ENCODE data around the gene GNAT3. TPM values are rescaled to one million over a fixed set of nuclear protein-coding genes. Genes with fewer than 3 reads are reported as not detected.
A peak's percentile ranks its signal among the peaks of the same experiment; 100 is the strongest.

The GNAT3 gene
- total RNA-seq, 4 donors from 2014 or later: not detected

DNA sequence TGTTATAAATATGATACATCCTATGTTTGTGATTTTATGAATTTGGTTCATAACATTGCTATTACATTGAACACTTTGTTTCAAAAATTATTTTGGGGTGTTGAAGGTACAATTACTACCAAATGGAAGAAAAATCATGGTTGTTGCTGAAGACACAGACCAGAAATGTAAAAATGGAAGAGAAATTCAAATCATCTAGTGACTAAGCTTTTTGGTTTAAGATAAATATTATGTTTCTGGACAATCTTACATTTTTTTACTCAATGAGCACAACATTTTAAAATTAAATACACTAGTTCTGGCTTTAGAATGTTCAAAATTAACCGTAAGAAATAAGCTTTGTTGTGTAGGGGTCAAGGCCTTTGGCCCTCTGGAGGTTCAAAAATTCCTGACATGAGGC, 82.7 kb downstream of the GNAT3 start:
- TF ChIP-seq, protein P1, sequence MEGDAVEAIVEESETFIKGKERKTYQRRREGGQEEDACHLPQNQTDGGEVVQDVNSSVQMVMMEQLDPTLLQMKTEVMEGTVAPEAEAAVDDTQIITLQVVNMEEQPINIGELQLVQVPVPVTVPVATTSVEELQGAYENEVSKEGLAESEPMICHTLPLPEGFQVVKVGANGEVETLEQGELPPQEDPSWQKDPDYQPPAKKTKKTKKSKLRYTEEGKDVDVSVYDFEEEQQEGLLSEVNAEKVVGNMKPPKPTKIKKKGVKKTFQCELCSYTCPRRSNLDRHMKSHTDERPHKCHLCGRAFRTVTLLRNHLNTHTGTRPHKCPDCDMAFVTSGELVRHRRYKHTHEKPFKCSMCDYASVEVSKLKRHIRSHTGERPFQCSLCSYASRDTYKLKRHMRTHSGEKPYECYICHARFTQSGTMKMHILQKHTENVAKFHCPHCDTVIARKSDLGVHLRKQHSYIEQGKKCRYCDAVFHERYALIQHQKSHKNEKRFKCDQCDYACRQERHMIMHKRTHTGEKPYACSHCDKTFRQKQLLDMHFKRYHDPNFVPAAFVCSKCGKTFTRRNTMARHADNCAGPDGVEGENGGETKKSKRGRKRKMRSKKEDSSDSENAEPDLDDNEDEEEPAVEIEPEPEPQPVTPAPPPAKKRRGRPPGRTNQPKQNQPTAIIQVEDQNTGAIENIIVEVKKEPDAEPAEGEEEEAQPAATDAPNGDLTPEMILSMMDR (IDR thresholded peaks at IDR 0.05): no peak
- ATAC-seq (ENCODE audit: low FRiP score): no peak
- DNase-seq (ENCODE audit: low spot score): no peak

DNA sequence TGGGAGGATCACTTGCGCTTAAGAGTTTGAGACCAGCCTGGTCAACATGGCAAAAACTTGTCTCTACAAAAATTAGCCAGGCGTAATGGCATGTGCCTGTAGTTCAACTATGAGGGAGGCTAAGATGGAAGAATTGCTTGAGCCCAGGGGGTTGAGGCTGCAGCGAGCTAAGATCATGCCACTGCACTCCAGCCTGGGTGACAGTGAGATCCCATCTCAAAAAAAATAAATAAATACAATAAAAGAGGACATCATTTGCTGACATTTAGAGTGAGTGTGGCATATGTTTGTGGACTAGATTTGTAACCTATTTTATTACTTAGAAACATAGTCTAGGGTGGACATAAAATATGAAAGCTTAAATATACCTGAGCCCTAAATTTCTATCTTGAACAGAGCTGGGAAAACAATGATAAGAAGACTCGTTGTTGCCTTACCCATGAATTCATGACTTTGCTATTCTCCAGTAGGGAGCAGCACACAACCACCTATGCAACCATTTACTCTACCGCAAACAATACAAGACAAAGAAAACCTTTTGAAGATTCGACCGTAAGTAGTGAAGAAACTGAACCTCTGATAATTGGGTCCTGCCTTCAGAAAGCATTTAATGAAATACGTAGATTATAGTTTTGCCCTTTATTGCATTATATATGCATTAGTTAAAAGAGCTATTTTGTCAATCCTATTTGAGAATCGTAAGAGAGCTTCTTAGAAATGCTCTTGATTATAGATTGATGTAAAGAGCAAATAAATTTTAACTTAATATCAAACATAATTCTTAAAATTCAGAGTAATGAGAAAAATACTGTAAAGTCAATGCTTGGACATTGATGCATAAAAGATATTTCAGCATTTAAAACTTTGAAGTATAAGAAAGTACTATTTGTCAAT, 83.5 kb downstream of the GNAT3 start:
- ATAC-seq (ENCODE audit: low FRiP score) (peak; percentile 62), DNase-seq (ENCODE audit: low spot score) (no peak)
- TF ChIP-seq, protein P1 (IDR thresholded peaks at IDR 0.05): peak in 2 of 3 donors; percentile 11 to 22

DNA sequence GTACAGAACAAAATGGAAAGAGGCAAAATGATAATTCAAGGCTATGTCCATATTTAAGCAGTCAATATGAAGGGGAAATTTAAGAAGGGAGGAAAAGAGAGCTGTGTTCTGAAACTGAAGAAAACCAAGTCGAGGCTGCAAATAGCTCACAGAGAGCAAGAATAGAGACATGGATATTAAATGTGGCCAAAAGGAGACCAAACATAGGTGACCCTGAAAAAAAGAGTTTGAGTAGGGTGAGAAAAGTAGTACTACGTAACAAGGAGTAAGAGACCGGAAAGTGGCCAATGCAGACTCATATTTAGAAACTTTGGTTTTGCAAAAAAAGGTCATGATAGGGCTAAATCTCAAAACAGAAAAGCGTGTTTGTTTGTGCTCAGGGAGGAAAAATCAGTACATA, 84.6 kb downstream of the GNAT3 start:
- DNase-seq (ENCODE audit: low spot score) (no peak), ATAC-seq (ENCODE audit: low FRiP score) (no peak)
- TF ChIP-seq, protein P1 (IDR thresholded peaks at IDR 0.05): no peak

DNA sequence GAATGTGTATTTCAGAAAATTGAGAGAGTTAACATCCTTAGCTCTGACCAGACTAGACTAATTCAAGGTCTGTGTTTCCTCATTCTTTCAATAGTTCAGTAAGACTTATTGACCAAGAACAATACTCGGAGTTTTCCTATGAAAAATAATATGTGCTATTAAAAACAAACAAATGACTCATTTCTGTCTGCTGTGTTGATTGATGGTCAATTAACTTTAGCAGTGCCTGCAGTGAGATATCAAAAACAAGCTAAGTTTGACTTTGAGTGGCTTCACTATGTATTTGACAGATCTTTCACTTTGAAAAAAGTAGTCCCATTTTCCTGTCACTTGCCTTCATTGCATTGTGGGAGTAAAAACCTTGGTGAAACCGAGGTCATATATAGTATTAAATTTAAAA, 91.0 kb downstream of the GNAT3 start:
- TF ChIP-seq, protein P1 (IDR thresholded peaks at IDR 0.05): no peak
- ATAC-seq (ENCODE audit: low FRiP score) (no peak), DNase-seq (ENCODE audit: low spot score) (no peak)

DNA sequence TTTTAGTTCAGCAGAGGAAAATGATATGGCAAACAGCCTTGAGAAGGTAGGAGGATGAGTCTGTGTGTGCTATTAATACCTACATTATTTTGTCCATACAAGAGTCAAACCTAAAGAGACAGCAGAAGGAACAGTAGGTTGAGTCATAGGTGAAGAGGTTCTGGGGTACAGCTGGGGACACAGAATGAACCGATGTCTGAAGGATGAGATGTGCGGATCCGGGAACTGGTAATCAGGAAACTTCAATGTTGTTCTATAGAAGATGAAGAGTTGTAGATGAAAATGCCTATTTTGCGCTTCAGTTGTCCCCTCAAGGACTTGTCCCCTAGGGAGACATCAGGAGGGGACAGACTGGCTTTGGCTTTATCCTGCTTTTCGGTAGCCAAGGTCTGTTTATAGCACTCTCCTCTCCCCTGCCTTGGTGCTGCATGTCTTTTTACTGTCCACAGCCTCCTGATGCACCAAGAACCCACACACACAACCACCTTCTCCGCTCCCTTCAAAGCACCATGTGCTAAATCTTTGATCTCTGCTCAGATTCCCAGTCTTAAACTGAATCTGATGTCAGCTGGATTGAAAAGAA, 94.6 kb downstream of the GNAT3 start:
- DNase-seq (ENCODE audit: low spot score) (no peak), ATAC-seq (ENCODE audit: low FRiP score) (no peak)
- TF ChIP-seq, protein P1 (IDR thresholded peaks at IDR 0.05): no peak

DNA sequence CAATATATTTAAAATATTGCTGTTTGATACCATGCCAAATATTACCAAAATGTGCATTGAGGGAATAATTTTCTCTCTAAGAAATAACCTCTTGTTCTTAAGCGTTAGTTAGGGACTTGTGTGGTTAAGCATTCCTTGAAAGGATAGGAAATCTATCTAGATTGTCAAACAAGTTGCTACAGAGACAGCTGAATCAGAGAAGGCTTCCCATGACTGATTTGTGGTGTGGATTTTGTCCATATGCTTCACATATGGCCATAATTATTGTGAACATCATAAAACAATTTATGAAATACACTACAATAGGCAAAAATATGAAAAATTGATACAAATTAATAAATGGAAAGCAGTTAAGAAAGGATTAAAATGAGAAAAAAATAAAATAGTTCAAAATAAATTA, 96.3 kb downstream of the GNAT3 start:
- DNase-seq (ENCODE audit: low spot score): no peak
- TF ChIP-seq, protein P1 (IDR thresholded peaks at IDR 0.05): no peak
- ATAC-seq (ENCODE audit: low FRiP score): no peak

DNA sequence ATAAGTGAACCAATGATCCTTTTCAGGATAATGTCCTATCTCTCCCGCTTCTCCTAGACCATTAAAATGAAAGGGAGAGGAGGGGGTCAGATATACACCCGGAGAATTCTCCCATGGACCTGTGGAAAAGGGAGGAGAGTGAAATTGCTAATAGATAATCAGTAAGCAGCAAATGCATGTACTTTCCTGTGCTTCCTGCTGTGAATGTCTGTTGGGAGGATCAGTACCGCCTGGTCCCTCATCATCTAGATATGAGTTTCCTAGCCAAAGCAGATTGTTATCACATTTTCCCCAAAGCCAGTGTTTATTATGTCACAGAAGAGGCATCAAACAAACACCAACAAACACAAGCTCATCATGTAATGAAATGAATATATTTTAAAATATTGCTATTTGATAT, 96.8 kb downstream of the GNAT3 start:
- TF ChIP-seq, protein P1 (IDR thresholded peaks at IDR 0.05): no peak
- ATAC-seq (ENCODE audit: low FRiP score): no peak
- no peak for DNase-seq (ENCODE audit: low spot score)

Data from omental fat pad (tissue), 4 donors.